Measurements from ENCODE around the gene CTH. TPM values are rescaled to one million over a fixed set of nuclear protein-coding genes. Genes with fewer than 3 reads are reported as not detected.
"Not testable (repeated sequence)": the region's sequence is repeated elsewhere in the genome, so short reads cannot be mapped to it uniquely, and the experiment has no call there.

Gene CTH
- total RNA-seq, 1 experiment from 2014 or later: 33.9 TPM

DNA sequence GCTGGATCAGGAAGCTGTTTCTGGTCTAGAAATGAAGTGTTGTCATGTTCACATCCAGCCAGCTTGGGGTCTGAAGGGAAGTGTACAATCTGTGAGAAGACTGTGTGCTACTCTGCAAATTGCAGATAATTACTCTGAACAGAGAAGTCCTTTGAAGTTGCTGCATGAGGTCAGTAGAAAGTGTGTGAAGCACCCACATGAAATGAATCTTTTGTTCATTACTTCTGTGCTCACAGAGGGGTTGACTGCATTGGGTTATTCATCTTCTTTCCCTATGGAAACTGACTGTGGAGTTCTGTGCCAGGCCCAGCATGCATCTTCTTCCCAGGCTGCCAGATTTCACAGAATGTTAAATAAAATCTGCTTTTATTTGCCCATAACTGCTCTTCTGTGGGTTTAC is 47.1 kb downstream of the CTH start:
- Histone ChIP-seq H3K79me2 (ENCODE audit: low read depth) (no peaks in the 10 kb centered on the region), H3K36me3 (ENCODE audit: low read depth) (no peaks in the 10 kb centered on the region), H3K4me1 (replicated peaks; ENCODE audit: insufficient read depth) (no peaks in the 10 kb centered on the region), H3K27me3 (ENCODE audit: insufficient read depth, low read depth) (no peaks in the 10 kb centered on the region), H3F3A (ENCODE audit: insufficient read depth, low read depth) (no peaks in the 10 kb centered on the region), H3K4me3 (no peak overlapping the region), H2AFZ (no peak overlapping the region), H3K27ac (no peak overlapping the region), H3K9me2 (ENCODE audit: insufficient read depth) (no peaks in the 10 kb centered on the region; the same call in 1 of the 2 replicates), H4K20me1 (ENCODE audit: insufficient read depth) (no peaks in the 10 kb centered on the region), H3K9me3 (ENCODE audit: insufficient read depth, low read depth) (no peaks in the 10 kb centered on the region), H3K4me2 (no peak overlapping the region)
- no TSS peak for BruUV-seq (replicated peaks)
- ChIA-PET POLR2A (ENCODE audit: unreplicated experiment) (no interaction called here), CTCF (interaction anchor here (0.6 kb wide), 1 partner anchor 432 kb away, joined by 3 read pairs; no protein-coding TSS in a partner anchor)
- TF ChIP-seq EZH2 (IDR thresholded peaks at IDR 0.05; ENCODE audit: low read depth): no peak
- TF ChIP-seq, protein P1, sequence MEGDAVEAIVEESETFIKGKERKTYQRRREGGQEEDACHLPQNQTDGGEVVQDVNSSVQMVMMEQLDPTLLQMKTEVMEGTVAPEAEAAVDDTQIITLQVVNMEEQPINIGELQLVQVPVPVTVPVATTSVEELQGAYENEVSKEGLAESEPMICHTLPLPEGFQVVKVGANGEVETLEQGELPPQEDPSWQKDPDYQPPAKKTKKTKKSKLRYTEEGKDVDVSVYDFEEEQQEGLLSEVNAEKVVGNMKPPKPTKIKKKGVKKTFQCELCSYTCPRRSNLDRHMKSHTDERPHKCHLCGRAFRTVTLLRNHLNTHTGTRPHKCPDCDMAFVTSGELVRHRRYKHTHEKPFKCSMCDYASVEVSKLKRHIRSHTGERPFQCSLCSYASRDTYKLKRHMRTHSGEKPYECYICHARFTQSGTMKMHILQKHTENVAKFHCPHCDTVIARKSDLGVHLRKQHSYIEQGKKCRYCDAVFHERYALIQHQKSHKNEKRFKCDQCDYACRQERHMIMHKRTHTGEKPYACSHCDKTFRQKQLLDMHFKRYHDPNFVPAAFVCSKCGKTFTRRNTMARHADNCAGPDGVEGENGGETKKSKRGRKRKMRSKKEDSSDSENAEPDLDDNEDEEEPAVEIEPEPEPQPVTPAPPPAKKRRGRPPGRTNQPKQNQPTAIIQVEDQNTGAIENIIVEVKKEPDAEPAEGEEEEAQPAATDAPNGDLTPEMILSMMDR (conservative IDR thresholded peaks at IDR 0.05): no peak
- intact Hi-C loops (cut with micrococcal nuclease; ENCODE audit: unreplicated experiment): no loop called here
- DNase-seq: no peak

DNA sequence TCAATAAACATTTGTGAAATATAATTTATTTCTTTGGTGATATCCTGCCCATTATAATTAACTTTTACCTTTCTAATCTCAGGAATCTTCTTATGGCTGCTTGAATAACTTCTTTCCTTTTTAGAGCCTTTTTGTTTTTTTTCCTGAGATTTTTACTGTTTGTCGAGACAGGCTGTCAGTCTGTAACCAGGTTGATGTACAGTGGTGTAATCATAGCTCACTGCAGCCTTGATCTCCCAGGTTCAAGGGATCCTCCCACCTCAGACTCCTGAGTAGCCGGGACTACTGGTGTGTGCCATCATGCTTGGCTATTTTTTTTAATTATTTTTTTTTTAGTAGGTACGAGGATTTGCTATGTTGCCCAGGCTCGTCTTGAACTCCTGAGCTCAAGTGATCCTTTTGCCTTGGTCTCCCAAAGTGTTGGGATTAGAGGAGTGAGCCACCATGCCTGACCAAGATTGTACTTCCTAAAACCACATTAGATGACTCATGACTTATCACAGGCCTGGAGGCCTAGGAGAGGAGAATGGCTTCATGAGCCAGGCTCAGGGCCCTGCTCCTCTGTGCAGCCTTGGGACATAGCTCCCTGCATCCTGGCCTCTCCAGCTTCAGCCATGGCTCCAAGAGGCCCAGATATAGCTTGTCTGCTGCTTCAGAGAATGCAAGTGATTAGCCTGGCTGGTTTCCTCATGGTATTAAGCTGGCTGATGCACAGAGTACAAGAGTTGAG is 48.6 kb downstream of the CTH start:
- POLR2A ChIA-PET (ENCODE audit: unreplicated experiment): no interaction called here
- no peaks in the 10 kb centered on the region for H3K36me3 ChIP-seq (ENCODE audit: low read depth)
- no TSS peak for BruUV-seq (replicated peaks)
- TF ChIP-seq EZH2 (IDR thresholded peaks at IDR 0.05; ENCODE audit: low read depth): no peak
- TF ChIP-seq, protein P1 (conservative IDR thresholded peaks at IDR 0.05): no peak
- no peaks in the 10 kb centered on the region for H3F3A ChIP-seq (ENCODE audit: insufficient read depth, low read depth)
- no peak overlapping the region for H3K4me3 ChIP-seq
- H3K27ac ChIP-seq: no peak overlapping the region
- CTCF ChIA-PET: no interaction called here
- H3K79me2 ChIP-seq (ENCODE audit: low read depth): no peaks in the 10 kb centered on the region
- DNase-seq: peak in 1 of 2 experiments; percentile 6
- H3K4me2 ChIP-seq: no peak overlapping the region
- H3K4me1 ChIP-seq (replicated peaks; ENCODE audit: insufficient read depth): no peaks in the 10 kb centered on the region
- H3K27me3 ChIP-seq (ENCODE audit: insufficient read depth, low read depth): no peaks in the 10 kb centered on the region
- no peaks in the 10 kb centered on the region for H4K20me1 ChIP-seq (ENCODE audit: insufficient read depth)
- H3K9me3 ChIP-seq (ENCODE audit: insufficient read depth, low read depth): no peaks in the 10 kb centered on the region
- intact Hi-C loops (cut with micrococcal nuclease; ENCODE audit: unreplicated experiment): no loop called here
- no peak overlapping the region for H2AFZ ChIP-seq
- H3K9me2 ChIP-seq (ENCODE audit: insufficient read depth): no peaks in the 10 kb centered on the region; the same call in 1 of the 2 replicates

DNA sequence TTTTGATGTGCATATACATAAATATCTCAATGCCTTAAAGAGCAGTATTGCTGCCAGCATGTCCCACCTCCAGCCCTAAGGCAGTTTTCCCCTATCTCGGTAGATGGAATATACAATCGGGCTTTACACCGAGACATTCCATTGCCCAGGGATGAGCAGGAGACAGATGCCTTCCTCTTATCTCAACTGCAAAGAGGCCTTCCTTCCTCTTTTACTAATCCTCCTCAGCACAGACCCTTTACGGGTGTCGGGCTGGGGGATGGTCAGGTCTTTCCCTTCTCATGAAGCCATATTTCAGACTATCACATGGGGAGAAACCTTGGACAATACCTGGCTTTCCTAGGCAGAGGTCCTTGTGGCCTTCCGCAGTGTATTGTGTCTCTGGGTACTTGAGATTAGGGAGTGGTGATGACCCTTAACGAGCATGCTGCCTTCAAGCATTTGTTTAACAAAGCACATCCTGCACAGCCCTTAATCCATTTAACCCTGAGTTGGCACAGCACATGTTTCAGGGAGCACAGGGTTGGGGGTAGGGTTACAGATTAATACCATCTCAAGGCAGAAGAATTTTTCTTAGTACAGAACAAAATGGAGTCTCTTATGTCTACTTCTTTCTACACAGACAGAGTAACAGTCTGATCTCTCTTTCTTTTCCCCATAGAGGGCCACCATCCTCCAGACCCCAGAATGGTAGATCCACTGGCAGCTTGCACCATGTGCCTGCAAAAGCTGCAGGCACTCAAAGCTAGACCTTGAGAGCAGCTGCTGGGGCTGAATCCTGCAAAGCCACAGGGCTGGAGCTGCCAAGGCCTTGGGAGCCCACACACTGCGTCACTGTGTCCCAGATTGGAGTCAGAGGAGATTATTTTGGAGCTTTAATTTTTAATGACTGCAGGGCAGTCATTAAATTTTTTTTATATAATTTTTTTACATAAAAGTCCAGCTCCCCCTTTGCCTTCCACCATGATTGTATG is 50.0 kb downstream of the CTH start:
- H3K9me2 ChIP-seq (ENCODE audit: insufficient read depth); H3K4me2 ChIP-seq; H4K20me1 ChIP-seq (ENCODE audit: insufficient read depth); H3K9me3 ChIP-seq (ENCODE audit: insufficient read depth, low read depth); CTCF ChIA-PET; H2AFZ ChIP-seq; H3K4me1 ChIP-seq (replicated peaks; ENCODE audit: insufficient read depth); H3K27ac ChIP-seq; H3F3A ChIP-seq (ENCODE audit: insufficient read depth, low read depth); H3K4me3 ChIP-seq; H3K27me3 ChIP-seq (ENCODE audit: insufficient read depth, low read depth); BruUV-seq (replicated peaks); POLR2A ChIA-PET (ENCODE audit: unreplicated experiment); H3K36me3 ChIP-seq (ENCODE audit: low read depth); DNase-seq; intact Hi-C loops (cut with micrococcal nuclease; ENCODE audit: unreplicated experiment); H3K79me2 ChIP-seq (ENCODE audit: low read depth): not testable (repeated sequence)
